Activated T-helper 17 cell treated with anti-CD3 and anti-CD28 coated beads, Interleukin-2, amount 50 U/mL, for 72 hours (primary cell): ENCODE results near the gene PKN1. TPM values are rescaled to one million over a fixed set of nuclear protein-coding genes. Genes with fewer than 3 reads are reported as not detected.
"Not testable (repeated sequence)": the region's sequence is repeated elsewhere in the genome, so short reads cannot be mapped to it uniquely, and the experiment has no call there.

Experiments
- ATAC-seq: fragments of 150-1000 bp; cut with Tn5 transposase; replicated peaks from 2 replicates; pipeline ENCODE4 v1.10.0; 2021; ENCODE audit warnings: mild to moderate bottlenecking, moderate library complexity
- H3K27ac Mint-ChIP-seq: one replicate; pipeline ENCODE4 v1.8.0; 2022; ENCODE audit warnings: mixed read lengths
- H3K27me3 Mint-ChIP-seq: one replicate; pipeline ENCODE4 v1.8.0; 2022; ENCODE audit warnings: mixed read lengths
- H3K36me3 Mint-ChIP-seq: one replicate; pipeline ENCODE4 v1.8.0; 2022; ENCODE audit warnings: low read depth, mild to moderate bottlenecking, mixed read lengths
- H3K4me1 Mint-ChIP-seq: one replicate; pipeline ENCODE4 v1.8.0; 2022; ENCODE audit warnings: mixed read lengths
- H3K4me3 Mint-ChIP-seq: one replicate; pipeline ENCODE4 v1.8.0; 2022; ENCODE audit warnings: mild to moderate bottlenecking, mixed read lengths
- H3K9me3 Mint-ChIP-seq: one replicate; pipeline ENCODE4 v1.8.0; 2022; ENCODE audit warnings: mixed read lengths
- total RNA-seq, 2 donors: library from RNA; stranded (reverse); gene quantifications; one replicate each; pipeline ENCODE4 v1.2.3, GENCODE V29; 2022

Gene PKN1
- 100 to 1,000 TPM; 121 to 171 TPM for total RNA-seq

- Mint-ChIP-seq H3K27me3 (no peaks in the 10 kb centered on the region), H3K27ac (peak within 1 kb of the TSS; percentile 66), H3K9me3 (no peaks in the 10 kb centered on the region), H3K4me1 (peaks cover 13% of the 10 kb centered on the region), H3K4me3 (peak within 1 kb of the TSS; percentile 84), H3K36me3 (peaks cover 3% of the 10 kb centered on the region)
- peak; percentile 45 for ATAC-seq
Measured at GRCh38 chr19:14432791-14433553, at the start of gene PKN1. TSS of gene PKN1 (plus strand) at chr19:14433306. CDS start at chr19:14433522, 216 bp downstream.

GRCh38 chr19:14383661-14384555 lies 49.2 kb upstream of the PKN1 start:
- ATAC-seq = peak; percentile 30
- Mint-ChIP-seq H3K4me1 (peaks cover 13% of the 10 kb centered on the region), H3K27me3 (no peaks in the 10 kb centered on the region)

GRCh38 chr19:14385492-14385891 lies 47.6 kb upstream of the PKN1 start:
- ATAC-seq = no peak
- Mint-ChIP-seq H3K9me3 (no peaks in the 10 kb centered on the region), H3K4me1 (peaks cover 13% of the 10 kb centered on the region), H3K4me3 (peak overlapping the region; percentile 92), H3K27me3 (no peaks in the 10 kb centered on the region), H3K27ac (peak overlapping the region; percentile 99), H3K36me3 (peaks cover 98% of the 10 kb centered on the region)

More at GRCh38 chr19:14383661-14384555, 49.2 kb upstream of the PKN1 start:
- H3K36me3 Mint-ChIP-seq = peaks cover 83% of the 10 kb centered on the region
- H3K4me3 Mint-ChIP-seq = peak overlapping the region; percentile 92
- H3K27ac Mint-ChIP-seq = peak overlapping the region; percentile 99
- H3K9me3 Mint-ChIP-seq = no peaks in the 10 kb centered on the region

- H3K36me3 Mint-ChIP-seq = peaks cover 100% of the 10 kb centered on the region
Measured at GRCh38 chr19:14390548-14390947, 42.6 kb upstream of the PKN1 start.

GRCh38 chr19:14391156-14391821 lies 41.8 kb upstream of the PKN1 start:
- H3K9me3 Mint-ChIP-seq = no peaks in the 10 kb centered on the region
- H3K4me3 Mint-ChIP-seq = no peak overlapping the region
- peaks cover 100% of the 10 kb centered on the region for H3K36me3 Mint-ChIP-seq
- H3K27ac Mint-ChIP-seq = peak overlapping the region; percentile 74
- no peaks in the 10 kb centered on the region for H3K27me3 Mint-ChIP-seq
- ATAC-seq = no peak
- H3K4me1 Mint-ChIP-seq = peaks cover 8% of the 10 kb centered on the region

More at GRCh38 chr19:14390548-14390947, 42.6 kb upstream of the PKN1 start:
- no peaks in the 10 kb centered on the region for H3K27me3 Mint-ChIP-seq
- H3K4me1 Mint-ChIP-seq = peaks cover 5% of the 10 kb centered on the region
- no peak for ATAC-seq
- no peak overlapping the region for H3K4me3 Mint-ChIP-seq
- H3K27ac Mint-ChIP-seq = peak overlapping the region; percentile 74
- no peaks in the 10 kb centered on the region for H3K9me3 Mint-ChIP-seq

GRCh38 chr19:14393329-14393728 lies 39.8 kb upstream of the PKN1 start:
- no peaks in the 10 kb centered on the region for H3K27me3 Mint-ChIP-seq
- H3K27ac Mint-ChIP-seq = peak overlapping the region; percentile 83
- no peak for ATAC-seq
- peaks cover 98% of the 10 kb centered on the region for H3K36me3 Mint-ChIP-seq
- H3K9me3 Mint-ChIP-seq = no peaks in the 10 kb centered on the region
- H3K4me3 Mint-ChIP-seq = no peak overlapping the region
- peaks cover 14% of the 10 kb centered on the region for H3K4me1 Mint-ChIP-seq

- H3K27ac Mint-ChIP-seq = peak overlapping the region; percentile 83
- peaks cover 98% of the 10 kb centered on the region for H3K36me3 Mint-ChIP-seq
- no peaks in the 10 kb centered on the region for H3K9me3 Mint-ChIP-seq
- no peaks in the 10 kb centered on the region for H3K27me3 Mint-ChIP-seq
- peak; percentile 24 for ATAC-seq
- H3K4me3 Mint-ChIP-seq = no peak overlapping the region
- peaks cover 14% of the 10 kb centered on the region for H3K4me1 Mint-ChIP-seq
Measured at GRCh38 chr19:14394167-14394566, 38.9 kb upstream of the PKN1 start.

GRCh38 chr19:14395262-14395661 lies 37.8 kb upstream of the PKN1 start:
- no peak overlapping the region for H3K27ac Mint-ChIP-seq
- no peak for ATAC-seq
- peaks cover 97% of the 10 kb centered on the region for H3K36me3 Mint-ChIP-seq
- peaks cover 14% of the 10 kb centered on the region for H3K4me1 Mint-ChIP-seq
- H3K9me3 Mint-ChIP-seq = no peaks in the 10 kb centered on the region
- no peaks in the 10 kb centered on the region for H3K27me3 Mint-ChIP-seq
- no peak overlapping the region for H3K4me3 Mint-ChIP-seq

GRCh38 chr19:14395710-14396336 lies 37.3 kb upstream of the PKN1 start:
- Mint-ChIP-seq H3K4me1 (peaks cover 14% of the 10 kb centered on the region), H3K36me3 (peaks cover 97% of the 10 kb centered on the region), H3K27ac (peak overlapping the region; percentile 87), H3K9me3 (no peaks in the 10 kb centered on the region), H3K4me3 (peak overlapping the region; percentile 41), H3K27me3 (no peaks in the 10 kb centered on the region)
- ATAC-seq = peak; percentile 10

- Mint-ChIP-seq H3K4me3 (peak overlapping the region; percentile 41), H3K27ac (peak overlapping the region; percentile 87), H3K36me3 (peaks cover 97% of the 10 kb centered on the region), H3K4me1 (peaks cover 14% of the 10 kb centered on the region)
- H3K27me3 Mint-ChIP-seq, H3K9me3 Mint-ChIP-seq: not testable (repeated sequence)
- ATAC-seq = peak; percentile 23
Measured at GRCh38 chr19:14396730-14397129, 36.4 kb upstream of the PKN1 start.

- Mint-ChIP-seq H3K4me3 (peak overlapping the region; percentile 41), H3K27ac (peak overlapping the region; percentile 87), H3K4me1 (peaks cover 14% of the 10 kb centered on the region), H3K36me3 (peaks cover 97% of the 10 kb centered on the region)
- not testable (repeated sequence) for H3K9me3 Mint-ChIP-seq, ATAC-seq, H3K27me3 Mint-ChIP-seq
Measured at GRCh38 chr19:14397168-14397567, 35.9 kb upstream of the PKN1 start.

- no peaks in the 10 kb centered on the region for H3K27me3 Mint-ChIP-seq
- ATAC-seq = peak; percentile 10
- no peak overlapping the region for H3K4me3 Mint-ChIP-seq
- H3K9me3 Mint-ChIP-seq = no peaks in the 10 kb centered on the region
- peaks cover 97% of the 10 kb centered on the region for H3K36me3 Mint-ChIP-seq
- peaks cover 9% of the 10 kb centered on the region for H3K4me1 Mint-ChIP-seq
- H3K27ac Mint-ChIP-seq = peak overlapping the region; percentile 46
Measured at GRCh38 chr19:14400951-14401431, 32.1 kb upstream of the PKN1 start.

- H3K4me1 Mint-ChIP-seq = peaks cover 3% of the 10 kb centered on the region
- ATAC-seq = no peak
- no peak overlapping the region for H3K4me3 Mint-ChIP-seq
- no peaks in the 10 kb centered on the region for H3K9me3 Mint-ChIP-seq
- H3K36me3 Mint-ChIP-seq = peaks cover 97% of the 10 kb centered on the region
- no peaks in the 10 kb centered on the region for H3K27me3 Mint-ChIP-seq
- H3K27ac Mint-ChIP-seq = peak overlapping the region; percentile 46
Measured at GRCh38 chr19:14401468-14402195, 31.5 kb upstream of the PKN1 start.
